Neutrophil (primary cell): ENCODE data around the gene GLI1.

Source experiments
- H3K27ac ChIP-seq: fragments of 200-600 bp; sonication (generic); 2 replicates; pipeline ENCODE4 v1.5.1; 2016; ENCODE audit warnings: mild to moderate bottlenecking, moderate library complexity
- H3K27me3 ChIP-seq: fragments of 200-600 bp; sonication (generic); 2 replicates; pipeline ENCODE4 v1.6.0; 2016; ENCODE audit warnings: mild to moderate bottlenecking
- H3K36me3 ChIP-seq: fragments of 200-600 bp; sonication (generic); 2 replicates; pipeline ENCODE4 v1.5.1; 2017
- H3K4me1 ChIP-seq, 2 experiments: fragments of 200-600 bp in 1 of 2; sonication (generic) in 1 of 2; 1 replicate in 1 of 2; 2 replicates in 1 of 2; pipeline versions ENCODE4 v1.5.1 to v1.6.1; 2013 to 2016; ENCODE audit warnings: low read depth in 1 of 2, low read length in 1 of 2, mild to moderate bottlenecking in 1 of 2, moderate library complexity in 1 of 2; ENCODE audit not compliant: control insufficient read depth in 1 of 2, insufficient read depth in 1 of 2
- H3K4me3 ChIP-seq, 2 experiments: fragments of 200-600 bp in 1 of 2; sonication (generic) in 1 of 2; 1 replicate in 1 of 2; 2 replicates in 1 of 2; pipeline ENCODE4 v1.5.1; 2013 to 2016; ENCODE audit warnings: low read depth in 1 of 2, low read length in 1 of 2, mild to moderate bottlenecking in 1 of 2, moderate library complexity in 1 of 2
- H3K9me3 ChIP-seq: fragments of 200-600 bp; sonication (generic); 2 replicates; pipeline ENCODE4 v1.5.1; 2016
- TF ChIP-seq, protein P1 (sequence below): fragments of 200-600 bp; sonication (generic); IDR thresholded peaks from 2 replicates; pipeline ENCODE4 v1.5.1; 2016; ENCODE audit warnings: antibody characterized with exemption

GLI1 gene

DNA sequence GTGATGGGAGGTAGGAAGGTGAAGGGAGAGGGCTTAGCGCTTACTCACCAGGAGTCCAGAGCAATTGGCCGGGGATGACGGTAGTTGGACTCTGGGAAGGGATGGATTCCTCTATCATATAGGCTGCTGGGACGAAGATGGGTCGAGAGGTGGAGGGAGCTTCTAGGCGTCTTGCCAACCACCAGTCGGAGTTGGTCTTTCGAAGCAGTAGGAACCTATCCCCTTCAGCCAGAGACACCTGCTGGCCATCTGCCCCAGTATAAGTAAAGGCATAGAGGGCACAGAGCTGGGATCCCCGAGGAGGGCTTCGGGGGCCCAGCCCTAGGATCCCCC is 19.4 kb downstream of the GLI1 start:
- H3K4me1 ChIP-seq, result peaks cover 59 to 71% of the 10 kb centered on the region in 2 experiments

DNA sequence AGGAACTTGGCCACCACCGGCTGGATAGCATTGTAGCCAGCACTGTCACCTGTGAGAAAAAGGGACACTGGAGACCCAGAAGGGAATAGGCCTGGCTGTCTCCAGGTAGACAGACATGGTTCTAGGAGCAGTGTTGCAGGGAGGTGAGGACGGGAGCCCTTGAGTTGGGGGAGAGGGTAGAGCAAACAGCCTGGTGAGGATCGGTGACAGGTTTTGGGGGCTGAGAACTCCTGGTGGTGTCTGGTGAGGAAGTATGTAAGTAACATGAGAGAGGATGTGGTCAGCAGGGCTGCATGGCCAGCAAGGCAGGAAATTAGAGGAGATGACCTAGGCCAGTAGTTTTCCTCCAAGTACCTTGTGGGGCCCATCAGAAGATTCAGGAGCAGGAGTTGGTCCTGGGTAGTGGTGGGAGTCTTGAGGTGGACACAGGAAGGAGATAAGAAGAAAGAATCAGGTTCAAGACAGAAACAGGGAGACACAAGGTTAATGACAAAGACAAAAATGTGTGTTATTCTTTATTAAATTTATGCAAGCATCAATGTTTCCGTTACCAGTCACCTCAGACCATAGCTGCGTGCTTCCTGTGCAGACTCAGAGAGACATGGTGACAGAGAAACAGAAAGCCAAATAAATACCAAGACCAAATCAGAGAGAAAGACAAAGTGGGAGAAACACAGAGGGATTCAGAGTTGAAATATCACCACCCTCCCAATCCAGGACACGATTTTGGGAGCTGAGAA is 20.0 kb downstream of the GLI1 start, which contains the start of gene ARHGAP9:
TSS of gene ARHGAP9 (minus strand) at position 491 of the 740 bp plus-strand sequence. CDS start at position 31, 460 bp downstream.
- TF ChIP-seq, protein P1, sequence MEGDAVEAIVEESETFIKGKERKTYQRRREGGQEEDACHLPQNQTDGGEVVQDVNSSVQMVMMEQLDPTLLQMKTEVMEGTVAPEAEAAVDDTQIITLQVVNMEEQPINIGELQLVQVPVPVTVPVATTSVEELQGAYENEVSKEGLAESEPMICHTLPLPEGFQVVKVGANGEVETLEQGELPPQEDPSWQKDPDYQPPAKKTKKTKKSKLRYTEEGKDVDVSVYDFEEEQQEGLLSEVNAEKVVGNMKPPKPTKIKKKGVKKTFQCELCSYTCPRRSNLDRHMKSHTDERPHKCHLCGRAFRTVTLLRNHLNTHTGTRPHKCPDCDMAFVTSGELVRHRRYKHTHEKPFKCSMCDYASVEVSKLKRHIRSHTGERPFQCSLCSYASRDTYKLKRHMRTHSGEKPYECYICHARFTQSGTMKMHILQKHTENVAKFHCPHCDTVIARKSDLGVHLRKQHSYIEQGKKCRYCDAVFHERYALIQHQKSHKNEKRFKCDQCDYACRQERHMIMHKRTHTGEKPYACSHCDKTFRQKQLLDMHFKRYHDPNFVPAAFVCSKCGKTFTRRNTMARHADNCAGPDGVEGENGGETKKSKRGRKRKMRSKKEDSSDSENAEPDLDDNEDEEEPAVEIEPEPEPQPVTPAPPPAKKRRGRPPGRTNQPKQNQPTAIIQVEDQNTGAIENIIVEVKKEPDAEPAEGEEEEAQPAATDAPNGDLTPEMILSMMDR, result no peak
- no peaks in the 10 kb centered on the region for H3K27me3 ChIP-seq
- peak within 1 kb of the TSS; percentile 99 for H3K27ac ChIP-seq
- peaks cover 22% of the 10 kb centered on the region for H3K36me3 ChIP-seq
- peak within 1 kb of the TSS; percentile 97 to 100 for H3K4me3 ChIP-seq
- peaks cover 54 to 65% of the 10 kb centered on the region in 2 experiments for H3K4me1 ChIP-seq
- no peaks in the 10 kb centered on the region for H3K9me3 ChIP-seq

More for the DNA sequence above, 19.4 kb downstream of the GLI1 start:
- H3K4me3 ChIP-seq, result peak overlapping the region; percentile 97 to 100
- no peaks in the 10 kb centered on the region for H3K27me3 ChIP-seq
- peak overlapping the region; percentile 99 for H3K27ac ChIP-seq
- H3K36me3 ChIP-seq, result peaks cover 28% of the 10 kb centered on the region
- TF ChIP-seq, protein P1, result no peak
- no peaks in the 10 kb centered on the region for H3K9me3 ChIP-seq

DNA sequence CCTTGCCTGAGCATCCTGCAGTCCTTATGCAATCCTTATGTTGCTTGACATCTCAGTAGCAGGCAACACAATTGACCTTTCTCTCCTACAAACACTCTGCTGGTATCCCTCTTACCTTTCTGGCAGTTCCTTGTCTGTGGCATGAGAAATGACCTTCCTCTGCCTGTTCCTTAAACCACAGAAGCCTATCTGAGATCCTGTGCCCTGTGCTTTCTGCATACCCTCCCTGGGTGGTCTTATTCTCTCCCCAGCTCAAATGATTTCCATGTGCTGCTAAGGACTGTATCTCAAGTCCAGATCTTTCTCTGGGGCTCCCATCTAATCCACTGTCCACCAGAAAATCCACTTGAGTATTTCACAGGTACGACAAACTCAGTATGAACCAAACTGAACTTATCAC is 22.1 kb downstream of the GLI1 start:
- peaks cover under 1% of the 10 kb centered on the region for H3K36me3 ChIP-seq
- no peaks in the 10 kb centered on the region for H3K9me3 ChIP-seq
- peaks cover 40 to 48% of the 10 kb centered on the region in 2 experiments for H3K4me1 ChIP-seq
- peak overlapping the region; percentile 99 for H3K27ac ChIP-seq
- no peaks in the 10 kb centered on the region for H3K27me3 ChIP-seq
- no peak overlapping the region for H3K4me3 ChIP-seq
- TF ChIP-seq, protein P1, result no peak

DNA sequence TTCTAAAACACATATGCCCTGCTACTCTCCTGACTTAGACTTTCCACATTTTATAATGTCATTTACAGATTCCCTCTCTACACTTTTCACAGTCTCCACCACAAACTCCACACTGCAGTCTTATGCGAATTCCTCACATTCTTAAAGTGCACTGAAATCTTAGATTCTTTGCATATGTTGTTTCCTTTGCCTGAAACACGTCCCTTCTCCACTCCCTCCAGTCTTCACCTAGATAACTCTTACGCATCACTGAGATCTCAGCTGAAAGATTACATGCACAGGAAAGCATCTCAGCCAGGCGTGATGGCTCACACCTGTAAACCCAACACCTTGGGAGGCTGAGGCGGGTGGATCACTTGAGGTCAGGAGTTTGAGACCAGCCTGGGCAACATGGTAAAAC is 23.9 kb downstream of the GLI1 start:
- TF ChIP-seq, protein P1, result no peak
- H3K27ac ChIP-seq, result no peak overlapping the region

DNA sequence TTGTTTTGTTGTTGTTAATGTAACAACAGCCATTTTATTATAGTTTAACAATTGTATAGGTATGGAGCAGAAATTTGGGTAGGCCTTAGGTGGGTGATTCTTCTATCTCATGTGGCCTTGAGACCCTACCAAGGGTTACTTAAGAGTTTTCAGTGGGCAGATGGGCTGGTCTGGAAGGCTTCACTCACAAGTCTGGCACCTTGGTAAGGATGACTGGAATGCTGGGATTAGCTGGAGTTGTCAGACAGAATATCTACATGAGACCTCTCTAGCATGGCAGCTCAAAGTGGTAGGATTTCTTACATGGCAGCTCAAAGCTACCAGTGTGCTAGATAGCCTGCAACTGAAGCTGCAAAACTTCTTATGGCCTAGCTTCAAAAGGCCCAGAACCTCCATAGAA is 26.1 kb downstream of the GLI1 start:
- Histone ChIP-seq H3K9me3 (no peaks in the 10 kb centered on the region), H3K4me1 (peaks cover 32% of the 10 kb centered on the region in 2 experiments), H3K27ac (peak overlapping the region; percentile 23), H3K36me3 (peaks cover 20% of the 10 kb centered on the region), H3K27me3 (no peaks in the 10 kb centered on the region), H3K4me3 (no peak overlapping the region)
- TF ChIP-seq, protein P1, result no peak

More for the DNA sequence above, 23.9 kb downstream of the GLI1 start:
- H3K36me3 ChIP-seq, result no peaks in the 10 kb centered on the region
- no peak overlapping the region for H3K4me3 ChIP-seq
- no peaks in the 10 kb centered on the region for H3K9me3 ChIP-seq
- H3K27me3 ChIP-seq, result no peaks in the 10 kb centered on the region
- H3K4me1 ChIP-seq, result peaks cover 46 to 47% of the 10 kb centered on the region in 2 experiments
